WTC11 (cell line): ENCODE results near the gene RPP14. TPM values are rescaled to one million over a fixed set of nuclear protein-coding genes. Genes with fewer than 3 reads are reported as not detected.

Source experiments
- ATAC-seq: fragments of 200-7000 bp; cut with Tn5 transposase; 2 replicates; pipeline ENCODE4 v1.10.0; 2021; ENCODE audit warnings: mild to moderate bottlenecking, moderate library complexity
- Bru-seq: library from RNA; stranded (reverse); fragments of 400-500 nt; gene quantifications from one replicate; lab custom pipeline; 2021; lab: Mats Ljungman, UMichigan
- CTCF ChIA-PET: fragments of 300-600 bp; sonication (Branson Sonifier 250); formaldehyde crosslinking; loops from one replicate; lab custom pipeline; 2021; ENCODE audit warnings: antibody characterized with exemption; lab: Charles Lee
- POLR2A ChIA-PET: fragments of 350-600 bp; sonication (Branson Sonifier 250); formaldehyde crosslinking; loops from one replicate; lab custom pipeline; 2021; ENCODE audit warnings: antibody characterized with exemption; lab: Charles Lee
- DNase-seq: peaks from one replicate; pipeline ENCODE4 v3.0.0; 2021; ENCODE audit warnings: low spot score
- H3K27ac Mint-ChIP-seq: 2 replicates; pipeline ENCODE4 v1.8.0; 2021; ENCODE audit warnings: mixed read lengths
- H3K27me3 Mint-ChIP-seq: 2 replicates; pipeline ENCODE4 v1.8.0; 2021; ENCODE audit warnings: low read depth, mild to moderate bottlenecking, moderate library complexity, mixed read lengths
- H3K36me3 Mint-ChIP-seq: 2 replicates; pipeline ENCODE4 v1.8.0; 2021; ENCODE audit warnings: mixed read lengths
- H3K4me1 Mint-ChIP-seq: 2 replicates; pipeline ENCODE4 v1.8.0; 2022; ENCODE audit warnings: mixed read lengths
- H3K4me3 Mint-ChIP-seq: 2 replicates; pipeline ENCODE4 v1.8.0; 2021; ENCODE audit warnings: mild to moderate bottlenecking, moderate library complexity, mixed read lengths
- H3K9me3 Mint-ChIP-seq: 2 replicates; pipeline ENCODE4 v1.8.0; 2021; ENCODE audit warnings: mixed read lengths
- CREB1 ChIP-seq: sonication (generic); formaldehyde crosslinking; IDR thresholded peaks from 2 replicates; pipeline ENCODE4 v1.8.0; 2023; ENCODE audit warnings: mild to moderate bottlenecking, missing genetic modification reagents
- ELF4 ChIP-seq: sonication (generic); formaldehyde crosslinking; IDR thresholded peaks from 2 replicates; pipeline ENCODE4 v1.8.1; 2022; ENCODE audit warnings: low read depth, mild to moderate bottlenecking, moderate library complexity, missing genetic modification reagents
- EMX1 ChIP-seq: fragments of 250-450 bp; sonication (Bioruptor Pico); IDR thresholded peaks from 2 replicates; pipeline ENCODE4 v1.8.0; 2021; ENCODE audit warnings: mild to moderate bottlenecking
- FOXJ3 ChIP-seq: sonication (generic); formaldehyde crosslinking; IDR thresholded peaks from 2 replicates; pipeline ENCODE4 v1.9.0; 2021; ENCODE audit warnings: missing genetic modification reagents, mild to moderate bottlenecking, borderline replicate concordance
- GABPB1 ChIP-seq: sonication (generic); formaldehyde crosslinking; IDR thresholded peaks from 2 replicates; pipeline ENCODE4 v1.8.1; 2023; ENCODE audit warnings: mild to moderate bottlenecking, missing genetic modification reagents
- GTF2I ChIP-seq: fragments of 250-450 bp; sonication (Bioruptor Pico); conservative IDR thresholded peaks from 2 replicates; pipeline ENCODE4 v1.4.0; 2021; ENCODE audit warnings: mild to moderate bottlenecking
- HMGA2 ChIP-seq: fragments of 250-450 bp; sonication (Bioruptor Pico); IDR thresholded peaks from 2 replicates; pipeline ENCODE4 v1.4.0; 2021; ENCODE audit warnings: mild to moderate bottlenecking, moderate library complexity
- JUN ChIP-seq: sonication (generic); formaldehyde crosslinking; IDR thresholded peaks from 2 replicates; pipeline ENCODE4 v1.8.0; 2023; ENCODE audit warnings: mild to moderate bottlenecking, missing genetic modification reagents
- MXD4 ChIP-seq: fragments of 250-450 bp; sonication (Bioruptor Pico); IDR thresholded peaks from 2 replicates; pipeline ENCODE4 v1.8.0; 2021; ENCODE audit warnings: mild to moderate bottlenecking, moderate library complexity, borderline replicate concordance
- NFATC4 ChIP-seq: fragments of 250-450 bp; sonication (Bioruptor Pico); IDR thresholded peaks from 2 replicates; pipeline ENCODE4 v1.9.0; 2021; ENCODE audit warnings: mild to moderate bottlenecking
- NFYB ChIP-seq: sonication (generic); formaldehyde crosslinking; conservative IDR thresholded peaks from 2 replicates; pipeline ENCODE4 v1.8.0; 2022; ENCODE audit warnings: low read depth, missing genetic modification reagents
- NR2C2 ChIP-seq: sonication (generic); formaldehyde crosslinking; IDR thresholded peaks from 2 replicates; pipeline ENCODE4 v1.8.0; 2022; ENCODE audit warnings: mild to moderate bottlenecking, missing genetic modification reagents
- NR3C1 ChIP-seq: sonication (generic); formaldehyde crosslinking; conservative IDR thresholded peaks from 2 replicates; pipeline ENCODE4 v1.8.1; 2023; ENCODE audit warnings: low read depth, mild to moderate bottlenecking, missing genetic modification reagents
- SOX15 ChIP-seq: fragments of 250-450 bp; sonication (Bioruptor Pico); IDR thresholded peaks from 2 replicates; pipeline ENCODE4 v1.9.0; 2021; ENCODE audit warnings: mild to moderate bottlenecking
- TEAD1 ChIP-seq: sonication (generic); formaldehyde crosslinking; IDR thresholded peaks from 2 replicates; pipeline ENCODE4 v1.8.0; 2022; ENCODE audit warnings: mild to moderate bottlenecking, missing genetic modification reagents
- ZNF263 ChIP-seq: sonication (generic); formaldehyde crosslinking; IDR thresholded peaks from 2 replicates; pipeline ENCODE4 v1.8.1; 2022; ENCODE audit warnings: low read depth, mild to moderate bottlenecking, moderate library complexity, missing genetic modification reagents
- ZNF671 ChIP-seq: fragments of 250-450 bp; sonication (Bioruptor Pico); IDR thresholded peaks from 2 replicates; pipeline ENCODE4 v1.8.0; 2021; ENCODE audit warnings: mild to moderate bottlenecking
- long read RNA-seq, 3 experiments: library from RNA in 1 of 3; library from capped mRNA in 1 of 3; library from polyadenylated mRNA in 1 of 3; unstranded in 2 of 3; stranded (forward) in 1 of 3; transcript quantifications; one replicate each; pipeline ENCODE4 v2.0.0, GENCODE V29; 2021
- total RNA-seq: library from RNA; stranded (reverse); gene quantifications from 3 replicates; pipeline ENCODE4 v1.2.3, GENCODE V29; 2021
- TF ChIP-seq, protein P1 (sequence below): sonication (generic); formaldehyde crosslinking; IDR thresholded peaks from 2 replicates; pipeline ENCODE4 v1.8.0; 2022; ENCODE audit warnings: missing genetic modification reagents
- TF ChIP-seq, protein P2 (sequence below): sonication (generic); formaldehyde crosslinking; IDR thresholded peaks from 2 replicates; pipeline ENCODE4 v1.8.1; 2023; ENCODE audit warnings: mild to moderate bottlenecking, missing genetic modification reagents
- TF ChIP-seq, protein P3 (sequence below): sonication (generic); formaldehyde crosslinking; IDR thresholded peaks from 2 replicates; pipeline ENCODE4 v1.8.0; 2023; ENCODE audit warnings: mild to moderate bottlenecking, missing genetic modification reagents
- TF ChIP-seq, protein P4 (sequence below): sonication (generic); formaldehyde crosslinking; IDR thresholded peaks from 2 replicates; pipeline ENCODE4 v1.8.1; 2022; ENCODE audit warnings: missing genetic modification reagents, borderline replicate concordance
- TF ChIP-seq, protein P5 (sequence below): sonication (generic); formaldehyde crosslinking; IDR thresholded peaks from 2 replicates; pipeline ENCODE4 v1.8.0; 2022; ENCODE audit warnings: mild to moderate bottlenecking, missing genetic modification reagents
- TF ChIP-seq, protein P6 (sequence below): fragments of 200-600 bp; IDR thresholded peaks from 2 replicates; pipeline ENCODE4 v1.8.0; 2022; ENCODE audit warnings: antibody characterized with exemption

RPP14 gene
- total RNA-seq (16.7 to 17.9 TPM (median 17.0 TPM) in 3 replicates), Bru-seq, nascent RNA (percentile 88 among the genes with signal in this experiment)
- long read RNA-seq, experiment 1, full-length matches to known transcripts, result 52 of 70 reads
- long read RNA-seq, experiment 1, partial matches to known transcripts, result 1 of 70 reads
- long read RNA-seq, experiment 1, other reads (novel, unspliced or antisense), result 17 of 70 reads
- long read RNA-seq, experiment 2, full-length matches to known transcripts, result 13 of 24 reads
- long read RNA-seq, experiment 2, partial matches to known transcripts, result 0 of 24 reads
- long read RNA-seq, experiment 2, other reads (novel, unspliced or antisense), result 11 of 24 reads
- long read RNA-seq, experiment 3, full-length matches to known transcripts, result 105 of 121 reads
- long read RNA-seq, experiment 3, partial matches to known transcripts, result 2 of 121 reads
- long read RNA-seq, experiment 3, other reads (novel, unspliced or antisense), result 14 of 121 reads

GRCh38 chr3:58305882-58306711 is at the start of gene RPP14, which contains the start of gene HTD2:
Gene RPP14, plus strand, starts transcription at chr3:58306245. Its CDS starts 4,085 bp downstream, at chr3:58310330.
Gene HTD2, plus strand, starts transcription at chr3:58306520. Its CDS starts 11,094 bp downstream, at chr3:58317614.
- ATAC-seq (peak; percentile 82), DNase-seq (peak; percentile 97)
- Mint-ChIP-seq H3K36me3 (peaks cover 9% of the 10 kb centered on the region), H3K27me3 (peaks cover 17% of the 10 kb centered on the region), H3K4me3 (peak within 1 kb of the TSS; percentile 95), H3K9me3 (no peaks in the 10 kb centered on the region), H3K4me1 (peaks cover 11% of the 10 kb centered on the region), H3K27ac (peak within 1 kb of the TSS; percentile 98)
- ChIA-PET CTCF (interaction anchor here (0.6 to 3.5 kb wide), 93 partner anchors 9 to 1190 kb away, joined by 3 to 76 read pairs (median 5); partner anchors contain the start of genes ABHD6, ACOX2, DNASE1L3 and FLNB), POLR2A (interaction anchor here (0.8 to 2.4 kb wide), 11 partner anchors 16 to 189 kb away, joined by 3 to 10 read pairs (median 4); partner anchors contain the start of gene KCTD6)
- TF ChIP-seq, protein P1, sequence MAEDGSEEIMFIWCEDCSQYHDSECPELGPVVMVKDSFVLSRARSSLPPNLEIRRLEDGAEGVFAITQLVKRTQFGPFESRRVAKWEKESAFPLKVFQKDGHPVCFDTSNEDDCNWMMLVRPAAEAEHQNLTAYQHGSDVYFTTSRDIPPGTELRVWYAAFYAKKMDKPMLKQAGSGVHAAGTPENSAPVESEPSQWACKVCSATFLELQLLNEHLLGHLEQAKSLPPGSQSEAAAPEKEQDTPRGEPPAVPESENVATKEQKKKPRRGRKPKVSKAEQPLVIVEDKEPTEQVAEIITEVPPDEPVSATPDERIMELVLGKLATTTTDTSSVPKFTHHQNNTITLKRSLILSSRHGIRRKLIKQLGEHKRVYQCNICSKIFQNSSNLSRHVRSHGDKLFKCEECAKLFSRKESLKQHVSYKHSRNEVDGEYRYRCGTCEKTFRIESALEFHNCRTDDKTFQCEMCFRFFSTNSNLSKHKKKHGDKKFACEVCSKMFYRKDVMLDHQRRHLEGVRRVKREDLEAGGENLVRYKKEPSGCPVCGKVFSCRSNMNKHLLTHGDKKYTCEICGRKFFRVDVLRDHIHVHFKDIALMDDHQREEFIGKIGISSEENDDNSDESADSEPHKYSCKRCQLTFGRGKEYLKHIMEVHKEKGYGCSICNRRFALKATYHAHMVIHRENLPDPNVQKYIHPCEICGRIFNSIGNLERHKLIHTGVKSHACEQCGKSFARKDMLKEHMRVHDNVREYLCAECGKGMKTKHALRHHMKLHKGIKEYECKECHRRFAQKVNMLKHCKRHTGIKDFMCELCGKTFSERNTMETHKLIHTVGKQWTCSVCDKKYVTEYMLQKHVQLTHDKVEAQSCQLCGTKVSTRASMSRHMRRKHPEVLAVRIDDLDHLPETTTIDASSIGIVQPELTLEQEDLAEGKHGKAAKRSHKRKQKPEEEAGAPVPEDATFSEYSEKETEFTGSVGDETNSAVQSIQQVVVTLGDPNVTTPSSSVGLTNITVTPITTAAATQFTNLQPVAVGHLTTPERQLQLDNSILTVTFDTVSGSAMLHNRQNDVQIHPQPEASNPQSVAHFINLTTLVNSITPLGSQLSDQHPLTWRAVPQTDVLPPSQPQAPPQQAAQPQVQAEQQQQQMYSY (CRISPR knock-in tag), result no peak
- TF ChIP-seq, protein P2, sequence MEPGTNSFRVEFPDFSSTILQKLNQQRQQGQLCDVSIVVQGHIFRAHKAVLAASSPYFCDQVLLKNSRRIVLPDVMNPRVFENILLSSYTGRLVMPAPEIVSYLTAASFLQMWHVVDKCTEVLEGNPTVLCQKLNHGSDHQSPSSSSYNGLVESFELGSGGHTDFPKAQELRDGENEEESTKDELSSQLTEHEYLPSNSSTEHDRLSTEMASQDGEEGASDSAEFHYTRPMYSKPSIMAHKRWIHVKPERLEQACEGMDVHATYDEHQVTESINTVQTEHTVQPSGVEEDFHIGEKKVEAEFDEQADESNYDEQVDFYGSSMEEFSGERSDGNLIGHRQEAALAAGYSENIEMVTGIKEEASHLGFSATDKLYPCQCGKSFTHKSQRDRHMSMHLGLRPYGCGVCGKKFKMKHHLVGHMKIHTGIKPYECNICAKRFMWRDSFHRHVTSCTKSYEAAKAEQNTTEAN (CRISPR knock-in tag), result 0 out of 2 replicates have a peak, but pooled peaks have one; percentile 56
- TF ChIP-seq ZNF671 (CRISPR knock-in tag) (no peak), TEAD1 (CRISPR knock-in tag) (peak; percentile 84), GABPB1 (CRISPR knock-in tag) (peak; percentile 94), FOXJ3 (no peak), GTF2I (CRISPR knock-in tag) (no peak), NR3C1 (CRISPR knock-in tag) (no peak), SOX15 (CRISPR knock-in tag) (no peak), HMGA2 (no peak), ELF4 (CRISPR knock-in tag) (no peak), MXD4 (CRISPR knock-in tag) (no peak), NFYB (no peak), ZNF263 (CRISPR knock-in tag) (no peak), NFATC4 (CRISPR knock-in tag) (no peak), NR2C2 (CRISPR knock-in tag) (no peak), JUN (CRISPR knock-in tag) (peak; percentile 77; the same call in 1 of the 2 replicates), EMX1 (no peak), CREB1 (CRISPR knock-in tag) (no peak)
- TF ChIP-seq, protein P3, sequence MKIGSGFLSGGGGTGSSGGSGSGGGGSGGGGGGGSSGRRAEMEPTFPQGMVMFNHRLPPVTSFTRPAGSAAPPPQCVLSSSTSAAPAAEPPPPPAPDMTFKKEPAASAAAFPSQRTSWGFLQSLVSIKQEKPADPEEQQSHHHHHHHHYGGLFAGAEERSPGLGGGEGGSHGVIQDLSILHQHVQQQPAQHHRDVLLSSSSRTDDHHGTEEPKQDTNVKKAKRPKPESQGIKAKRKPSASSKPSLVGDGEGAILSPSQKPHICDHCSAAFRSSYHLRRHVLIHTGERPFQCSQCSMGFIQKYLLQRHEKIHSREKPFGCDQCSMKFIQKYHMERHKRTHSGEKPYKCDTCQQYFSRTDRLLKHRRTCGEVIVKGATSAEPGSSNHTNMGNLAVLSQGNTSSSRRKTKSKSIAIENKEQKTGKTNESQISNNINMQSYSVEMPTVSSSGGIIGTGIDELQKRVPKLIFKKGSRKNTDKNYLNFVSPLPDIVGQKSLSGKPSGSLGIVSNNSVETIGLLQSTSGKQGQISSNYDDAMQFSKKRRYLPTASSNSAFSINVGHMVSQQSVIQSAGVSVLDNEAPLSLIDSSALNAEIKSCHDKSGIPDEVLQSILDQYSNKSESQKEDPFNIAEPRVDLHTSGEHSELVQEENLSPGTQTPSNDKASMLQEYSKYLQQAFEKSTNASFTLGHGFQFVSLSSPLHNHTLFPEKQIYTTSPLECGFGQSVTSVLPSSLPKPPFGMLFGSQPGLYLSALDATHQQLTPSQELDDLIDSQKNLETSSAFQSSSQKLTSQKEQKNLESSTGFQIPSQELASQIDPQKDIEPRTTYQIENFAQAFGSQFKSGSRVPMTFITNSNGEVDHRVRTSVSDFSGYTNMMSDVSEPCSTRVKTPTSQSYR (CRISPR knock-in tag), result peak; percentile 45; the same call in 1 of the 2 replicates
- TF ChIP-seq, protein P4, sequence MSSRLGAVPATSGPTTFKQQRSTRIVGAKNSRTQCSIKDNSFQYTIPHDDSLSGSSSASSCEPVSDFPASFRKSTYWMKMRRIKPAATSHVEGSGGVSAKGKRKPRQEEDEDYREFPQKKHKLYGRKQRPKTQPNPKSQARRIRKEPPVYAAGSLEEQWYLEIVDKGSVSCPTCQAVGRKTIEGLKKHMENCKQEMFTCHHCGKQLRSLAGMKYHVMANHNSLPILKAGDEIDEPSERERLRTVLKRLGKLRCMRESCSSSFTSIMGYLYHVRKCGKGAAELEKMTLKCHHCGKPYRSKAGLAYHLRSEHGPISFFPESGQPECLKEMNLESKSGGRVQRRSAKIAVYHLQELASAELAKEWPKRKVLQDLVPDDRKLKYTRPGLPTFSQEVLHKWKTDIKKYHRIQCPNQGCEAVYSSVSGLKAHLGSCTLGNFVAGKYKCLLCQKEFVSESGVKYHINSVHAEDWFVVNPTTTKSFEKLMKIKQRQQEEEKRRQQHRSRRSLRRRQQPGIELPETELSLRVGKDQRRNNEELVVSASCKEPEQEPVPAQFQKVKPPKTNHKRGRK (CRISPR knock-in tag), result no peak
- TF ChIP-seq, protein P5, sequence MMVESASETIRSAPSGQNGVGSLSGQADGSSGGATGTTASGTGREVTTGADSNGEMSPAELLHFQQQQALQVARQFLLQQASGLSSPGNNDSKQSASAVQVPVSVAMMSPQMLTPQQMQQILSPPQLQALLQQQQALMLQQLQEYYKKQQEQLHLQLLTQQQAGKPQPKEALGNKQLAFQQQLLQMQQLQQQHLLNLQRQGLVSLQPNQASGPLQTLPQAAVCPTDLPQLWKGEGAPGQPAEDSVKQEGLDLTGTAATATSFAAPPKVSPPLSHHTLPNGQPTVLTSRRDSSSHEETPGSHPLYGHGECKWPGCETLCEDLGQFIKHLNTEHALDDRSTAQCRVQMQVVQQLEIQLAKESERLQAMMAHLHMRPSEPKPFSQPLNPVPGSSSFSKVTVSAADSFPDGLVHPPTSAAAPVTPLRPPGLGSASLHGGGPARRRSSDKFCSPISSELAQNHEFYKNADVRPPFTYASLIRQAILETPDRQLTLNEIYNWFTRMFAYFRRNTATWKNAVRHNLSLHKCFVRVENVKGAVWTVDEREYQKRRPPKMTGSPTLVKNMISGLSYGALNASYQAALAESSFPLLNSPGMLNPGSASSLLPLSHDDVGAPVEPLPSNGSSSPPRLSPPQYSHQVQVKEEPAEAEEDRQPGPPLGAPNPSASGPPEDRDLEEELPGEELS (CRISPR knock-in tag), result no peak; the same call in 1 of the 2 replicates
- TF ChIP-seq, protein P6, sequence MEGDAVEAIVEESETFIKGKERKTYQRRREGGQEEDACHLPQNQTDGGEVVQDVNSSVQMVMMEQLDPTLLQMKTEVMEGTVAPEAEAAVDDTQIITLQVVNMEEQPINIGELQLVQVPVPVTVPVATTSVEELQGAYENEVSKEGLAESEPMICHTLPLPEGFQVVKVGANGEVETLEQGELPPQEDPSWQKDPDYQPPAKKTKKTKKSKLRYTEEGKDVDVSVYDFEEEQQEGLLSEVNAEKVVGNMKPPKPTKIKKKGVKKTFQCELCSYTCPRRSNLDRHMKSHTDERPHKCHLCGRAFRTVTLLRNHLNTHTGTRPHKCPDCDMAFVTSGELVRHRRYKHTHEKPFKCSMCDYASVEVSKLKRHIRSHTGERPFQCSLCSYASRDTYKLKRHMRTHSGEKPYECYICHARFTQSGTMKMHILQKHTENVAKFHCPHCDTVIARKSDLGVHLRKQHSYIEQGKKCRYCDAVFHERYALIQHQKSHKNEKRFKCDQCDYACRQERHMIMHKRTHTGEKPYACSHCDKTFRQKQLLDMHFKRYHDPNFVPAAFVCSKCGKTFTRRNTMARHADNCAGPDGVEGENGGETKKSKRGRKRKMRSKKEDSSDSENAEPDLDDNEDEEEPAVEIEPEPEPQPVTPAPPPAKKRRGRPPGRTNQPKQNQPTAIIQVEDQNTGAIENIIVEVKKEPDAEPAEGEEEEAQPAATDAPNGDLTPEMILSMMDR, result peak; percentile 83
